ENCODE results near the gene RBM8A. TPM values are rescaled to one million over a fixed set of nuclear protein-coding genes. Genes with fewer than 3 reads are reported as not detected.

RBM8A gene
- total RNA-seq, 1 experiment from 2014 or later: 370 TPM

- peak overlapping the region; percentile 99 for H3K27ac Mint-ChIP-seq (ENCODE audit: low read depth, unreplicated experiment)
- H3K4me1 Mint-ChIP-seq (ENCODE audit: insufficient read depth, unreplicated experiment): peaks cover 43% of the 10 kb centered on the region
- intact Hi-C loops (cut with micrococcal nuclease): no loop called here
- H3K4me3 Mint-ChIP-seq (ENCODE audit: unreplicated experiment): peak overlapping the region; percentile 94
- no TSS peak for BruUV-seq (replicated peaks)
- no peaks in the 10 kb centered on the region for H3K27me3 Mint-ChIP-seq (ENCODE audit: insufficient read depth, unreplicated experiment)
- CTCF ChIA-PET: interaction anchor here (0.6 to 13.5 kb wide), 7 partner anchors 10 to 89 kb away, joined by 3 to 617 read pairs (median 4); partner anchors contain the start of gene ANKRD35
- no peak for DNase-seq (ENCODE audit: unreplicated experiment)
- H3K36me3 Mint-ChIP-seq (ENCODE audit: insufficient read depth, unreplicated experiment): peaks cover 58% of the 10 kb centered on the region
- POLR2A ChIA-PET: interaction anchor here (1.0 to 13.8 kb wide), 7 partner anchors 10 to 71 kb away, joined by 4 to 284 read pairs (median 6); partner anchors contain the start of genes ANKRD34A, LIX1L, NUDT17 and PIAS3
- no peaks in the 10 kb centered on the region for H3K9me3 Mint-ChIP-seq (ENCODE audit: unreplicated experiment)
- TF ChIP-seq CTCF (IDR thresholded peaks at IDR 0.05; ENCODE audit: unreplicated experiment): no peak
These were observed 10.5 kb downstream of the RBM8A start for GRCh38 chr1:145916745-145917144.

DNA sequence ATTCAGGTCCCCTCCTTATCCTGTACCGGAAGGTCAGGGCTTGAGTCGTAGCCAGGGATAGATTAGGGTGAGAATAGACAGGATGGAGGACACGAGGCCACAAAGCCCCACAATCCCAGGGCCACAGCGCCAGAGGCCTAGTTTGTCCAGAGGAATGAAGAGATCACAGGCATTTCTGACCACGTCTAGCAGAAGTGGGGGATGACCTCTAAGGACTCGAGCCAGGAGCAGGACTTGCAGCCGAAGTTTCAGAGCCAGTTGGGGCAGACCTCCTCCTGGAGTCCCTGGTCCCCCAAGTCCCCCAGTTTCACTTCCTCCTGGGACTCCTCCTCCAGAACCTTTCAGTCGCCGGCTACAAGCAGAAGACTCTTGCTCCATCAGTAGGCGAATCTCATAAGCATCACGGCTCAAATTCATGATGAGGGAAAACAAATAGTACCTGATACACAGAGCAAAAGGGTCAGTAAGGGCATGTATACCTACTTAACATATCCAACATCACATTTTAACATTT is 15.1 kb downstream of the RBM8A start:
- Mint-ChIP-seq H3K27me3 (ENCODE audit: insufficient read depth, unreplicated experiment) (no peaks in the 10 kb centered on the region), H3K27ac (ENCODE audit: low read depth, unreplicated experiment) (peak overlapping the region; percentile 16), H3K36me3 (ENCODE audit: insufficient read depth, unreplicated experiment) (peaks cover 60% of the 10 kb centered on the region), H3K9me3 (ENCODE audit: unreplicated experiment) (no peaks in the 10 kb centered on the region), H3K4me1 (ENCODE audit: insufficient read depth, unreplicated experiment) (peaks cover 51% of the 10 kb centered on the region), H3K4me3 (ENCODE audit: unreplicated experiment) (no peak overlapping the region)
- POLR2A ChIA-PET: interaction anchor here (1.1 to 13.8 kb wide), 4 partner anchors 21 to 54 kb away, joined by 4 to 284 read pairs (median 20); partner anchors contain the start of genes ANKRD34A, PIAS3 and POLR3GL
- intact Hi-C loops (cut with micrococcal nuclease): no loop called here
- BruUV-seq (replicated peaks): no TSS peak
- CTCF ChIA-PET: interaction anchor here (1.0 to 13.5 kb wide), 6 partner anchors 10 to 101 kb away, joined by 3 to 617 read pairs (median 16); partner anchors contain the start of genes ANKRD35 and PIAS3
- no peak for DNase-seq (ENCODE audit: unreplicated experiment)
- no peak for TF ChIP-seq CTCF (IDR thresholded peaks at IDR 0.05; ENCODE audit: unreplicated experiment)

- Mint-ChIP-seq H3K4me3 (ENCODE audit: unreplicated experiment) (peak overlapping the region; percentile 12), H3K9me3 (ENCODE audit: unreplicated experiment) (no peaks in the 10 kb centered on the region), H3K27me3 (ENCODE audit: insufficient read depth, unreplicated experiment) (no peaks in the 10 kb centered on the region), H3K27ac (ENCODE audit: low read depth, unreplicated experiment) (peak overlapping the region; percentile 57), H3K36me3 (ENCODE audit: insufficient read depth, unreplicated experiment) (peaks cover 45% of the 10 kb centered on the region), H3K4me1 (ENCODE audit: insufficient read depth, unreplicated experiment) (peaks cover 26% of the 10 kb centered on the region)
- intact Hi-C loops (cut with micrococcal nuclease): loop anchor here (5.0 kb wide), 1 partner anchor 54 kb away; the partner anchor contains the start of genes ANKRD34A and POLR3GL
- DNase-seq (ENCODE audit: unreplicated experiment): no peak
- TSS peak; percentile 12 for BruUV-seq (replicated peaks)
- POLR2A ChIA-PET: interaction anchor here (0.6 to 13.8 kb wide), 10 partner anchors 10 to 70 kb away, joined by 3 to 284 read pairs (median 12); partner anchors contain the start of genes ANKRD34A, ANKRD35, LIX1L and PEX11B
- CTCF ChIA-PET: interaction anchor here (0.6 to 13.5 kb wide), 12 partner anchors 11 to 84 kb away, joined by 3 to 617 read pairs (median 4); partner anchors contain the start of genes ANKRD35, NUDT17 and PIAS3
- no peak for TF ChIP-seq CTCF (IDR thresholded peaks at IDR 0.05; ENCODE audit: unreplicated experiment)
These were observed 18.6 kb downstream of the RBM8A start for GRCh38 chr1:145908653-145909052.

All from MCF 10A (cell line).